GM20000 (cell line): ENCODE data around the gene CACNA1D.

ENCODE experiments used
- DNase-seq: peaks from one replicate; pipeline ENCODE4 v3.0.0; 2012; ENCODE audit warnings: low spot score
- CTCF ChIP-seq: IDR thresholded peaks from 2 replicates; pipeline ENCODE4 v1.5.1; 2012; ENCODE audit warnings: mild to moderate bottlenecking, control low read depth; ENCODE audit errors: extremely low read depth, missing control alignments

The CACNA1D gene

GRCh38 chr3:53833700-53834099 lies 339.3 kb downstream of the CACNA1D start:
- DNase-seq: no peak
- no peak for TF ChIP-seq CTCF

DNA sequence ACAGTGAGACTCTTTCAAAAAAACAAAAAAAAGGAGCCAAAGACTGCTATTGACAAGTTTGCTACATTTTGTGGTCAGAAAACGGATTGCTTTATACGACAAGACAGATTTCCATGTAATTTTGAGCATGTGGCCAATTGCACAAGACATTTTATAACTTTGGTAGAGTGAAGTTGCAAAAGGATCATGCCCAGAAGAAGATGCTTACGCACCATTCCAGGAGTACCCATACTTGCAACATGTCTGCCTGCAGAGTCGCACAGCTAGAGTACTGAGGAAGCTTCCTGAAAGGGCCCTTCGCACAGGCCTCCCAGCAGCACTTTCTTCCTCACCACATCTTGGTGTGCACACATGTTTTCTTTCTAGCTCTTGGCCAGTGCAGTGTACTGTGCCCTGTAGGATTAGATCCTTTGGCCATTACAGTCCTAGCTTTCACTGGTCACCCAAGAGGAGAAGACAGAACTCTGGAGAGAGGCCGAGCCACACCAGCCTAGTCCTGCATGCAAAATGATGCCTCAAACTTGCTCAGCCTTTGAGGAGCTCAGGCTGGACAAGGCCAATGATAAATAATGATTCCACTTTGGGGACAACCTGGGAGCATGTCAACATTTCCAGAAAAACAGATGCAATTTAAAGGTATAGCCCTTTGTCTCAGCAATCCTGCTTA lies 340.2 kb downstream of the CACNA1D start:
- TF ChIP-seq CTCF: no peak
- no peak for DNase-seq

- DNase-seq: no peak
- TF ChIP-seq CTCF: no peak
Measured at GRCh38 chr3:53835257-53835656, 340.8 kb downstream of the CACNA1D start.

DNA sequence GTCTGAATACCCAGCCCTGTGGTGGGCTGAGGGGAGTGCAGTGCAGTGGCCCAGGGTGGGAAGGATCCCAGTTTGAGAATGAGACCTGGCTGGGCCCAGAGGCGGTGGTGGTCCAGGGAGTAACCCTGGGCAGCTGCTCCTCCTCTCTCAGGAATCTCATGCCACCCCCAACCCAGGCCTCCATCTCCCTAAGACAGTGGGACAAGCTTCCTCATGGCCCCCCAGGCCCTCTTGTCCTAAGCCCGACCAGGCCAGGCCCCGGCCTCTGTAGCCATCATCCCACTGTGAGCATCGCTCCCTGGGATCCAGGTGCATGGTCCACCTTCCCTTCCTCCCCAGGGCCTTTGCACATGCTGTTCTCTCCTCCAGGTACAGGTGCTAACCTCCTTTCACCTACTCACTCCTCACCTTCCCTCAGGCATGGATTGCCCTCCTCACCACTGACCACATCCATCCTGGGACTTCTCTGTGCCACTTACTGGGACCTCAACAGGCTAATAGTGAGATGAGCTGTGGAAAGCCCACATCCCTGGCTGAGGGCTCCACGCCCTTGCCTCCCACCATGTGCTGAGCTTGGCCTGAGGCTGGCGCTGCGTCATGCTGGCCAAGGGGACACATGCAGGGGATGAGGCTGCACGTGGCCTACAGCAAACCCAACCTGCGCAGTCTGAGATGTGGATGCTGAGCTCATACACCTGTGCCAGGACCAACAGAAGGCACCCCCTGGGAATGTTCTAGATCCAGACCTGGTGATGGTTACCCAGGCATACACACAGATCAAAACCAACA lies 341.9 kb downstream of the CACNA1D start:
- no peak for DNase-seq
- TF ChIP-seq CTCF: no peak

DNA sequence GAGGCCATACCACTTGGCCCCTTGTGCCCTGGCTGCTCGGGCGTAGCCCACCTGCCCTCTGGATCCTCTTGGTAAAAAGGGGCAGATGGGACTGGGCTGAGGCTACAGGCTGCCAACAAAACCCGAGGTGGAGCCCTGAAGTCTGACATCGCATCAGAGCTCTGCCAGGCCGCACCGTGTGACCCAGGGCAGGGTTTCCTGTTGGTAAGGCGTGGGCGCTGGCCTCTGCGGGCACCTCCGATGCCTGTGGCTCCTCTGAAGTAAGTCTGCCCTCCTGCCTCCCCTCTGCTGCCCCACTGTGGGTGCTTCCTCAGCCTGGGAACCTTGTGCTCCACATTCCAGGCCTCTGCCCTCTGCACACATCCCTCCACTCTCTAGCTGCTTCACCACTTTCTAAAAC lies 342.9 kb downstream of the CACNA1D start:
- no peak for TF ChIP-seq CTCF
- DNase-seq: no peak

DNA sequence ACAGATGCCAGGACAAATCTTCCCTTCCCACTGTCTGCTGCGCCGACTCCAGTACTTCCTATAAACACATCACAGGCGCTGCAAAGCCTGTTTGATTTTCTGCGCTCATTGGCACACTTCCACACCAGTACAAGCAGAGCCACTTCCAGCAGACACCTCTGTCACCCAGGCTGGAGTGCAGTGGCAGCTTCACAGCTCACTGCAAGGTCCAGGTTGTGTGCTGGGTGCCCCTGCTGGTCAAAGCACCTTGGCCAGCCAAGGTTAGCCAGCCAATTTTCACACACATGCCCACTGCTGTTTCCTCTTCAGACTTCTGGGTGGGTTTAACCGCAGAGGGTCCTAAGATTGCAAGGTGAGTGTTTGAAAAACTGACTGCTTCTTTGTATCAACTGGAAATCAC lies 346.9 kb downstream of the CACNA1D start:
- no peak for DNase-seq
- no peak for TF ChIP-seq CTCF

DNA sequence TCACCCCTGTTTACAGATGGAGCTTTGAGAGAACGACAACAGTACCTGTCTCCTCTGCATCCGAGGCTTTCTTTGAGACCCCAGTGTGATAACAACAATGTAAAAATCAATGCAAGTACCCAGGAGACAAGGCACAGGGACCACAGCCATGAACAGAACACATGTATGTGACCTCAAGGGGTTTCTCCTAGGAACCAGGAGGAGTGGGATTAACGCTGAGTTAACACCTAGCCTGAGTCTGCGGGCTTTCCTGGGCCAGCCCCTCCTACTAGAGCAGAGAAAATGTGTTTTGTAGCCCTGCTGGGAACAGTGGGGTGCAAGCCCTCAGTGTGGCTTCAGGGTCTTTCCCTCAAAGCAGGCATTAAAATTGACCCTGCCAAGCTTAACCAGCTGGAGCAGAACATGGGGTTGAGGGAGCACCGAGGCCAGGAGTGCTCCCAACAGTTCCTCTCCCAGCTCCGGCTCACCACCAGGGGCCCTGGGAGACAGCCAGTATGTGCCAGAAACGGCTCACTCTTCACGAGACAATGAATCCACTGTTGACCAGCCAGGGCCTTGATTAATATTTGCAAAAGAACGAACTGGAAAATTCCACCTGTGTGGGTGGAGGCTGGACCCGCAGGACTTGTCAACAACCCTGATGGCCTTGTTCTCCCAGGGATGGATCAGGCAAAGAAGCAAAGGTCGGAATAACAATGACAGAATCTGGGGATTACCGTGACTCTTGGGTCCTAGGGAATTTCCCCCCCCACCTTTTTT lies 348.2 kb downstream of the CACNA1D start:
- DNase-seq: no peak
- no peak for TF ChIP-seq CTCF
